Stimulated activated CD8-positive, alpha-beta memory T cell treated with anti-CD3 and anti-CD28 coated beads, Interleukin-7, amount 100 ng/mL, for 48 hours (primary cell): Measurements from ENCODE around the gene ZMIZ2.
"Not testable (repeated sequence)": the region's sequence is repeated elsewhere in the genome, so short reads cannot be mapped to it uniquely, and the experiment has no call there.

Experiments used
- DNase-seq, 2 donors: peaks; one replicate each; pipeline ENCODE4 v3.0.0-alpha.2; 2020; ENCODE audit warnings: low read depth in 1 of 2; ENCODE audit errors: extremely low read depth in 1 of 2

Gene ZMIZ2

GRCh38 chr7:44748045-44748947 lies at the start of gene ZMIZ2:
Gene ZMIZ2, plus strand, starts transcription at chr7:44748847. Its CDS starts 7,403 bp downstream, at chr7:44756250.
- DNase-seq: peak; percentile 76 to 81

DNA sequence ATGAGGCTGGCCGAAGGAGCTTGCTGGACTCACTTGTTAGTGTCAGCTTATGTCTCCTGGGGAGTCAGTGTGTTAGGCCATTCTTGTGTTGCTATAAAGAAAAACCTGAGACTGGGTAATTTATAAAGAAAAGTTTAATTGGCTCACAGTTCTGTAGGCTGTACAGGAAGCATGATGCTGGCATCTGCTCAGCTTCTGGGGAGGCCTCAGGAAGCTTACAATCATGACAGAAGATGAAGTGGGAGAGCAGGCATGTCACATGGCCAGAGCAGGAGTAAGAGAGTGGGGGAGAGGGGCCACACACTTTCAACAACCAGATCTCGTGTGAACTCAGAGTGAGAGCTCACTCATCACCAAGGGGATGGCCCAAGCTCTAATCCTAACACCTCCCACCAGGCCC lies 49.0 kb upstream of the ZMIZ2 start:
- not testable (repeated sequence) for DNase-seq

GRCh38 chr7:44700322-44700721 lies 48.3 kb upstream of the ZMIZ2 start:
- no peak for DNase-seq

DNA sequence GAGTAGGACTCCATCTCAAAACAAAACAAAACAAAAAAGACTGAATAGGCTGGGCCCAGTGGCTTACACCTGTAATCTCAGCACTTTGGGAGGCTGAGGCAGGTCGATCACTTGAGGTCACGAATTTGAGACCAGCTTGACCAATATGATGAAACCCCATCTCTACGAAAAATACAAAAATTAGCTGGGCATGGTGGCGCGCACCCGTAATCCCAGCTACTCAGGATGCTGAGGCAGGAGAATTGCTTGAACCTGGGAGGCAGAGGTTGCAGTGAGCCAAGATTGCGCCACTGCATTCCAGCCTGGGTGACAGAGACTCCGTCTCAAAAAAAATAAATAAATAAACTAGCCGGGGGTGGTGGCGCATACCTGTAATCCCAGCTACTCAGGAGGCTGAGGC lies 45.3 kb upstream of the ZMIZ2 start:
- DNase-seq: not testable (repeated sequence)

- DNase-seq: no peak
Measured at GRCh38 chr7:44703921-44704320, 44.7 kb upstream of the ZMIZ2 start.

DNA sequence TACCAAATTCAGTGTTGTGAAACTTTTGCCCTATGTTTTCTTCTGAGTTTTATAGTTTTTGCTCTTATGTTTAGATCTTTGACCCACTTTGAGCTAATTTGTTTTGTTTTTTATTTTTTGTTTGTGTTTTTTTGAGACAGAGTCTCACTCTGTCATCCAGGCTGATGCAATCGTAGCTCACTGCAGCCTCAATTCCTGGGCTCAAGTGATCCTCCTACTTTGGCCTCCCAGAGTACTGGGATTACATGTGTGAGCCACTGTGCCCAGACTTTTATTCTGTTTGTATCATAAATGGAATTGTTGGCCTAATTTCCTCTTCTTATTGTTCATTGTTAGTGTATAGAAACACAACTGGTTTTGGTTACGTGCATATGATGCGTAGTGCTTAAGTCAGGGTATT lies 43.2 kb upstream of the ZMIZ2 start:
- no peak for DNase-seq

DNA sequence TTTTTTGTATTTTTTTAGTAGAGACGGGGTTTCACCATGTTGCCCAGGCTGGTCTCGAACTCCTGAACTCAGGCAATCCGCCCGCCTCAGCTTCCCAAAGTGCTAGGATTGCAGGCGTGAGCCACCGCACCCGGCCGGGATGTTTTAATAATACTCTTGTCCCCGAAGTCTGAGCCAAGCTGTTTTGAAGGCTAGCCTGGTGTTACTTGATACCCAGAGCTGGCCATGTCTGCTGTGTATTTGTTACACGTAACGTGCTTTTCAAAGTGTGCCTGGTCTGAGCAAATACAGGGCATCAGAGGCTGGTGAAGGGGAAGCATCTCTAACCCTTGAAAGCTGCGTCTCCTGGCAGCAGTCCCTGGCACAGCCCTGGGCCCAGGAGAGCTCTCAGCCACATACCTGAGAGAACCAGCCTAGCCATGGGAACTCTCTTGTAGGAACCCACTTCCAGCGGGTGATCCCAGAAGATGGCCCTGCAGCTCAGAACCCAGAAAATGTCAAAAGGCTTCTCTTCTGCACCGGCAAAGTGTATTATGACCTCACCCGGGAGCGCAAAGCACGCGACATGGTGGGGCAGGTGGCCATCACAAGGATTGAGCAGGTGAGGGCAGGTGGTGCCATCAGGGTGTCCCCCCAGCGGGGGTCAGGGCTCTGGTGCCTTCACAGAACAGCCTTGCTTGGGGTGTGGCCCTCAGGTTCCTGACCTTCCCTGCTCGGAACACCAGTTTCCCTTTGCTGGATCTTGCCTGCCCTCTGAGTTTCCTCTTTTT lies 41.7 kb upstream of the ZMIZ2 start:
- no peak for DNase-seq

DNA sequence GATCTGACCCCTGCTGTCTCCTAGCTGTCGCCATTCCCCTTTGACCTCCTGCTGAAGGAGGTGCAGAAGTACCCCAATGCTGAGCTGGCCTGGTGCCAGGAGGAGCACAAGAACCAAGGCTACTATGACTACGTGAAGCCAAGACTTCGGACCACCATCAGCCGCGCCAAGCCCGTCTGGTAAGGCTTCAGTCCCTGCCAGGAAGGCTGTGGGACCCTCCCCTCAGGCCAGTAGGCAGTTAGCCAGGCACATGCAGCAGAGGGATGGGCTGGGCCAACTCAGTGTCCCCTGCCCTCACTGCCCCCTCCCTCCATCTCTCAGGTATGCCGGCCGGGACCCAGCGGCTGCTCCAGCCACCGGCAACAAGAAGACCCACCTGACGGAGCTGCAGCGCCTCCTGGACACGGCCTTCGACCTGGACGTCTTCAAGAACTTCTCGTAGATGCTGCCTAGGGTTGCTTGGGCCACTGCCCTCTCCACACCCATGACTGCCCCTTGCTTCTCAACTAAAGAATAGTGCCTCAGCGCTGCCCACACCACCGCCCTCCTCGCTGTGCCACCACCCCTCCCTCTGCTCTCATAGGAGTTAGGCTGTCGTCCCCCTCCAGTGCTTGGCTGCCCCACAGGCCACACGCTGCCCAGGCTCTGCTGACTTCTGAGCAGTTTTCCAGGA lies 41.0 kb upstream of the ZMIZ2 start:
- DNase-seq: no peak

- no peak for DNase-seq
Measured at GRCh38 chr7:44709011-44709915, 39.4 kb upstream of the ZMIZ2 start.

DNA sequence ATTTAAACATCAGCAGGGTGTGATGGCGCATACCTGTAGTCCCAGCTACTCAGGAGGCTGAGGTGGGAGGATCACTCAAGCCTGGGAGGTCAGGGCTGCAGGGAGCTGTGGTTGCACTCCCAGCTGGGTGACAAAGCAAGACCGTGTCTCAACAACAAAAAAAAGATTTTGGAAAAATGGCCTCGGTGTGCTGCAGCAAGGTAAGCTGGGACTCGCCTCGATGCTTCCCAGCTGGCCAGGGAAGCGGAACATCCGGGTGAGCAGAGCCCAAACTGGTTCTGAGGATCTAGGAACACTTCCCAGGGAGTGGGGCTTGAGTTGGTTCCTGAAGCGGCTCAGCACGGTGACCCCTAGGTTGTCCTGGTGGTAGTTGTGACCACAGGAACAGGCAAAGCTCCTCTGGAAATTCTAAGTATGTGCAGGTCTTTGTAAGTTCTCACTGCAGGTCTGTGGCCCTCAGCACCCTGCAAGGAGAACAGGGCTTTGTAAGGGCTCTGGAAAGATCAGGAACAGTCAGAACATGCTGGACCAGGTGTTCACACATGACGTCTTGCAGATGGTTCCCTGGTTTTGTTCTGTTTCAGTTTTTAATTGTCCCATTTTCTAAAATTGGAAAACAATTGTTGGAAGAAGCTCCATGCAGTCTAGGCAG lies 38.6 kb upstream of the ZMIZ2 start:
- no peak for DNase-seq

DNA sequence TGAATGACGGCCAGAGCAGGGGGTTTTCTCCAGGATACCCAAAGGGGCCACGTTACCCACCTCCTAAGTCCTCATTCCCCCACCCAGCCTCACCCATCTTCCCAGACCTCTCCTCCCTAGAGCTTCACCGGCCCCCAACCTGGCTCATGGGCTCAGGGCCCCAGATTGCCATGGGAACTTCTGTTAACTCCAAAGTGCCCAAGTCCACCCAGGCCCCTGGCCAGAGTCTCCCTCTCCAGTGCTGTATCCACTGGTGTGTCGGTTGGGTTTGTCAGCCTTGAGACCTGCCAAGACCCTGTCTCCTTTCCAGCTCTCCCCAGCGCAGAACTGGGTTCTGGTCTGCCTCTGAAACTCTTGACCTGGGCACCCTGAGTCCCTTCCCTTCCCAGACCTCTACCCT lies 37.1 kb upstream of the ZMIZ2 start:
- no peak for DNase-seq

DNA sequence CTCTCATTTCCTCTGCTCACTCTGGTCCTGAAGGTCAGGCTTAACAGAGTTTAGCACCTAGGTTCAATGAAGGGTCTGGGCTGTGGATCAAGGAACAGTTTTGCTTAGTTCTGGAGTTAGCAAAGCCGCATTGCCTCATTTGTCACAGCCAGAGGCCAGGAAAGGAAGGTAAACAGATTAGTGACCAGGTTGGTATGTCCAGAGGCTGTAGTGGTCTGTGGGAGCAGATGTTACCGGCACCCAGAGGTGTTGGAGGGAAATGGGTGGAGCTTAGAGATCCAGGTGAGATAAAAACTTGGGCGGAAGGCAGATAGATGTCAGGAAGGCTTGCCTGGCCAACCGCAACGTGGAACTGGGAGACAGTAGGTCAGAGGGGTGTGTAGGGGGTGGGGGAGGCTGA lies 36.6 kb upstream of the ZMIZ2 start:
- no peak for DNase-seq

DNA sequence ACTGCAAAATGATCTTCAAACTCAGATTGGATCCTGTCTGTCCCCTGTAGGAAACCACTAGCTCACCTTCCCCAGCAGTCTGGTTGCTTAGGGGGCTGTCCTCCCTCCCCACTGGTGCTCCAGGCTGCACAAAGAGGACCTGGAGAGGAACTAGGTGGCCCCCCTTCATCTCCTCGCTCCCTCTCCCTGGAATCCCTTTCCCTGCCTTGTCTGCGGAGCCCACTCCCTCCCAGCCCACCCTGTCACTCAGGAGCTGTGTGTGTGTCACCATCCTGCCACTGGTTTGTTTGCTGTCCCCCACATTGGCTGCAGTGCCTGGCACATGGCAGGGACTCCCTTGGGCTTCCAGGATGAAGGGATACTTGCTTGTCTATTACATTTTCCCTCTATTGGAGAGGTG lies 35.5 kb upstream of the ZMIZ2 start:
- DNase-seq: no peak

- no peak for DNase-seq
Measured at GRCh38 chr7:44713680-44714335, 34.8 kb upstream of the ZMIZ2 start.

GRCh38 chr7:44716205-44716604 lies 32.4 kb upstream of the ZMIZ2 start:
- no peak for DNase-seq

- DNase-seq: no peak
Measured at GRCh38 chr7:44720301-44720700, 28.3 kb upstream of the ZMIZ2 start.

DNA sequence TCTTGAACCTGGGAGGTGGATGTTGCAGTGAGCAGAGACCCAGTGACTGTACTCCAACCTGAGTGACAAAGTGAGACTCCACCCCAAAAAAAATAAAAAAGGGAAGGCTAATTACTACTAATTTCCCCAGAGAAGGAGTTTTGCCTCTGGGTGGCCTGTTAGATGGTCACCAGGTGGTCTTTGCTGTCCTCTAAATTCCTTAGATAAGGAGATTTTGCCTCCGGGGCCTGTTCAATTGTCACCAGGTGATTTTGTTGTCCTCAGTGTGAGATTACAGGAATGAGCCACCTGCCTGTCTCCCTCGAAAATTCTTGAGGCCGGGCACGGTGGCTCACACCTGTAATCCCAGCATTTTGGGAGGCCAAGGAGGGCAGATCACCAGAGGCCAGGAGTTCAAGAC lies 24.4 kb upstream of the ZMIZ2 start:
- no peak for DNase-seq

DNA sequence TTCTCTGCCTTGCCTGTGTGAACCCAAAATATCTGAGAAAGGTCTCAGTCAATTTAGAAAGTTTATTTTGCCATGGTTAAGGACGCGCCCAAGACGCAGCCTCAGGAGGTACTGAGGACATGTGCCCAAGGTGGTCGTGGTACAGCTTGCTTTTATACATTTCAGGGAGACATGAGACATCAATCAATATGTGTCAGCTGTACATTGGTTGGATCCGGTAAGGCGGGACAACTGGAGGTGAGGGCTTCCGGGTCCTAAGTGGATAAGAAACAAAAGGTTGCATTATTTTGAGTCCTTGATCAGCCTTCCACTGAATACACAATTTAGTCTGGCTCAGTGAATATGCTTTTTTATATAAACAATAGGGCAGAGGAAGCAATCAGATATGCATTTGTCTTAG lies 22.4 kb upstream of the ZMIZ2 start:
- DNase-seq: not testable (repeated sequence)

GRCh38 chr7:44727158-44727936 lies 21.3 kb upstream of the ZMIZ2 start:
- no peak for DNase-seq
